Measurements from ENCODE around the gene FAM209B. TPM values are rescaled to one million over a fixed set of nuclear protein-coding genes. Genes with fewer than 3 reads are reported as not detected.

Gene FAM209B
- total and polyA plus RNA-seq, 9 of the 15 experiments (the other 6 are each of a cell fraction or from before 2014, with no cell fraction given), result 0.34 to 0.40 (median 0.36) TPM; not detected in 6

- TF ChIP-seq, protein P1, sequence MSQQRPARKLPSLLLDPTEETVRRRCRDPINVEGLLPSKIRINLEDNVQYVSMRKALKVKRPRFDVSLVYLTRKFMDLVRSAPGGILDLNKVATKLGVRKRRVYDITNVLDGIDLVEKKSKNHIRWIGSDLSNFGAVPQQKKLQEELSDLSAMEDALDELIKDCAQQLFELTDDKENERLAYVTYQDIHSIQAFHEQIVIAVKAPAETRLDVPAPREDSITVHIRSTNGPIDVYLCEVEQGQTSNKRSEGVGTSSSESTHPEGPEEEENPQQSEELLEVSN (IDR thresholded peaks at IDR 0.05; ENCODE audit: borderline replicate concordance in 1 of 2, extremely low read depth in 1 of 2, insufficient read depth in 1 of 2, insufficient read length in 1 of 2, low read depth in 1 of 2, low read length in 1 of 2, poor library complexity in 1 of 2, severe bottlenecking in 1 of 2), result no peak
- TF ChIP-seq HMG20B (CRISPR knock-in tag; IDR thresholded peaks at IDR 0.05), result no peak
- TF ChIP-seq SAP30 (IDR thresholded peaks at IDR 0.05; ENCODE audit: borderline replicate concordance, insufficient read depth, low read depth, low read length, poor library complexity, severe bottlenecking), result no peak
- no peak for TF ChIP-seq UBTF (IDR thresholded peaks at IDR 0.05; ENCODE audit: borderline replicate concordance in 1 of 2, low read depth in 2 of 2, low read length in 2 of 2)
- no peak for TF ChIP-seq ZNF764 (CRISPR knock-in tag; IDR thresholded peaks at IDR 0.05; ENCODE audit: low read depth)
- TF ChIP-seq ZC3H8 (IDR thresholded peaks at IDR 0.05), result no peak
These were observed 47.2 kb downstream of the FAM209B start (continued) for GRCh38 chr20:56580226-56580625.

DNA sequence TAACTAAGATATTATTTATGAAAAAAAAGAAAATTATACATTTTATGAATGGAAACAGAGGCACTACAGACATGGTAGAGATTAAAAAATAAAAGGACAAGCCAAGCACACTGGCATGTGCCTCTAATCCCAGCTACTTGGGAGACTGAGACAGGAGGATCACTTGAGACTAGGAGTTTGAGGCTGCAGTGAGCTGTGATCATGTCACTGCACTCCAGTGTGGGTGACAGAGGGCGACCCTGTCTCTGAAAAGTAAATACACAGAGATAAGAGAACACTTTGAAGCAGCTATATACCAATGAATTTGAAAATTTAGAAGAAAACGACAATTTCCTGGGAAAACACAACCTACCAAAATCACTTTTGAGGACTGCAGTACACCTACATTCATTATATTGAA lies 48.7 kb downstream of the FAM209B start:
- no peak for TF ChIP-seq TAL1 (IDR thresholded peaks at IDR 0.05)
- no peak for TF ChIP-seq ZNF584 (CRISPR knock-in tag; IDR thresholded peaks at IDR 0.05; ENCODE audit: low read depth)
- no peak for TF ChIP-seq MNT (conservative IDR thresholded peaks at IDR 0.05)
- TF ChIP-seq ZNF12 (CRISPR knock-in tag; IDR thresholded peaks at IDR 0.05), result no peak

More for the DNA sequence above, 48.7 kb downstream of the FAM209B start:
- Histone ChIP-seq H3K27ac (ENCODE audit: extremely low read depth, low read depth, low read length) (no peak overlapping the region), H3K4me3 (no peak overlapping the region), H3K79me2 (ENCODE audit: control insufficient read depth, insufficient read depth, low read length) (no peaks in the 10 kb centered on the region), H2AFZ (ENCODE audit: low read depth, low read length) (no peak overlapping the region), H3K27me3 (ENCODE audit: control insufficient read depth in 2 of 2, insufficient read depth in 2 of 2, low read length in 2 of 2) (peaks cover 19 to 25% of the 10 kb centered on the region in 2 experiments; a peak in 3 of 5 replicates), H3K9me1 (ENCODE audit: control insufficient read depth, insufficient read depth, low read length) (no peaks in the 10 kb centered on the region), H3K36me3 (ENCODE audit: control insufficient read depth, insufficient read depth, low read length) (no peaks in the 10 kb centered on the region), H3K9me3 (replicated peaks; ENCODE audit: control insufficient read depth, insufficient read depth, low read depth, low read length) (no peaks in the 10 kb centered on the region), H3K9ac (ENCODE audit: insufficient read depth in 1 of 2, low read depth in 2 of 2, low read length in 2 of 2) (no peak overlapping the region), H4K20me1 (replicated peaks; ENCODE audit: control insufficient read depth, insufficient read depth, low read length) (no peaks in the 10 kb centered on the region), H3K4me1 (replicated peaks in 1 of 2; ENCODE audit: control insufficient read depth in 2 of 2, insufficient read depth in 2 of 2, low read length in 2 of 2) (no peaks in the 10 kb centered on the region; a peak in 1 of 5 replicates), H3K4me2 (ENCODE audit: insufficient read depth, low read length) (no peak overlapping the region)
- BruUV-seq (replicated peaks), result no TSS peak
- 0% methylated on average over 2 of the region's 2 CpGs for WGBS (ENCODE audit: insufficient coverage, low coverage, missing lambda C conversion rate)
- no peak for DNase-seq (ENCODE audit: extremely low read depth in 1 of 4, low spot score in 3 of 4)
- in situ Hi-C loops (cut with MboI), result loop anchor here (25.0 kb wide), 1 partner anchor 1919 kb away; no protein-coding TSS in a partner anchor
- POLR2A ChIA-PET, result no interaction called here
- no peak for FAIRE-seq
- intact Hi-C loops (cut with micrococcal nuclease), result no loop called here
- ATAC-seq, result no peak
- CTCF ChIA-PET (ENCODE audit: low intra/inter-chr PET ratio), result no interaction called here

All from K562 (cell line).